GM13977 (cell line): ENCODE results near the gene HTR3C.

Experiments used
- DNase-seq: peaks from one replicate; pipeline ENCODE4 v3.0.0; 2012; ENCODE audit warnings: low spot score
- in situ Hi-C: fragments of 300-500 bp; cut with MboI; formaldehyde crosslinking; loops from one replicate; pipeline ENCODE4 v1.12.0; 2022; ENCODE audit warnings: low sequenced_read_pairs, low pct_unique_long_range_greater_than_20kb, mixed read lengths, inconsistent platforms; ENCODE audit not compliant: unreplicated experiment
- TF ChIP-seq, protein P1 (sequence below): IDR thresholded peaks from 2 replicates; pipeline ENCODE4 v1.5.1; 2012; ENCODE audit warnings: mild to moderate bottlenecking, control low read depth; ENCODE audit not compliant: insufficient read depth; ENCODE audit errors: extremely low read depth, missing control alignments

Gene HTR3C

DNA sequence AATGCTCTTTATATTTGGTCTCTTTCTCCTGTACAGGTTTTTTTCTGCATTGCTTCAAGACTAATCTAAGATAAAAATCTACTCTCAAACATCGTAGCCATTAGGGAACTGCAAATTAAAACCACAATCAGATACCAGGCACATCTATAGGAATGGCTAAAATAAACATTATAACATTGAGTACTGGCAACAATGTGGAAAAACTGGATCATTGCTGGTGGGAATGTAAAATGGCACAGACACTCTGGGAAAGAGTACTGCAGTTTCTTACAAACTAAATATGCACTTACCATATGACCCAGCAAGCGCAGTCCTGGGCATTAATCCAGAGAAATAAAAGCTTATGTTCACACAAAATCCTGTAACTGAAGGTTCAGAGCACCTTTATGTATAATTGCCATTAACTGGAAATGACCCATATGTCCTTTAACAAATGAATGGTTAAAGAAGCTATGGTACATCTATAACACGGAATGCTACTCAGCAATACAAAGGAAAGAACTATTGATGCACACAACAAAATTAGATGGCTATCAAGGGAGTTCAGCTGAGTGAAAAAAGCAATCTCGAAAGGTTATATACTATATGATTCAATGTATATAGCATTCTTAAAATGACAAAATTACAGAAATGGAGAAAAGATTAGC lies 41.5 kb upstream of the HTR3C start:
- no peak for DNase-seq
- TF ChIP-seq, protein P1, sequence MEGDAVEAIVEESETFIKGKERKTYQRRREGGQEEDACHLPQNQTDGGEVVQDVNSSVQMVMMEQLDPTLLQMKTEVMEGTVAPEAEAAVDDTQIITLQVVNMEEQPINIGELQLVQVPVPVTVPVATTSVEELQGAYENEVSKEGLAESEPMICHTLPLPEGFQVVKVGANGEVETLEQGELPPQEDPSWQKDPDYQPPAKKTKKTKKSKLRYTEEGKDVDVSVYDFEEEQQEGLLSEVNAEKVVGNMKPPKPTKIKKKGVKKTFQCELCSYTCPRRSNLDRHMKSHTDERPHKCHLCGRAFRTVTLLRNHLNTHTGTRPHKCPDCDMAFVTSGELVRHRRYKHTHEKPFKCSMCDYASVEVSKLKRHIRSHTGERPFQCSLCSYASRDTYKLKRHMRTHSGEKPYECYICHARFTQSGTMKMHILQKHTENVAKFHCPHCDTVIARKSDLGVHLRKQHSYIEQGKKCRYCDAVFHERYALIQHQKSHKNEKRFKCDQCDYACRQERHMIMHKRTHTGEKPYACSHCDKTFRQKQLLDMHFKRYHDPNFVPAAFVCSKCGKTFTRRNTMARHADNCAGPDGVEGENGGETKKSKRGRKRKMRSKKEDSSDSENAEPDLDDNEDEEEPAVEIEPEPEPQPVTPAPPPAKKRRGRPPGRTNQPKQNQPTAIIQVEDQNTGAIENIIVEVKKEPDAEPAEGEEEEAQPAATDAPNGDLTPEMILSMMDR: no peak
- in situ Hi-C loops: no loop called here

DNA sequence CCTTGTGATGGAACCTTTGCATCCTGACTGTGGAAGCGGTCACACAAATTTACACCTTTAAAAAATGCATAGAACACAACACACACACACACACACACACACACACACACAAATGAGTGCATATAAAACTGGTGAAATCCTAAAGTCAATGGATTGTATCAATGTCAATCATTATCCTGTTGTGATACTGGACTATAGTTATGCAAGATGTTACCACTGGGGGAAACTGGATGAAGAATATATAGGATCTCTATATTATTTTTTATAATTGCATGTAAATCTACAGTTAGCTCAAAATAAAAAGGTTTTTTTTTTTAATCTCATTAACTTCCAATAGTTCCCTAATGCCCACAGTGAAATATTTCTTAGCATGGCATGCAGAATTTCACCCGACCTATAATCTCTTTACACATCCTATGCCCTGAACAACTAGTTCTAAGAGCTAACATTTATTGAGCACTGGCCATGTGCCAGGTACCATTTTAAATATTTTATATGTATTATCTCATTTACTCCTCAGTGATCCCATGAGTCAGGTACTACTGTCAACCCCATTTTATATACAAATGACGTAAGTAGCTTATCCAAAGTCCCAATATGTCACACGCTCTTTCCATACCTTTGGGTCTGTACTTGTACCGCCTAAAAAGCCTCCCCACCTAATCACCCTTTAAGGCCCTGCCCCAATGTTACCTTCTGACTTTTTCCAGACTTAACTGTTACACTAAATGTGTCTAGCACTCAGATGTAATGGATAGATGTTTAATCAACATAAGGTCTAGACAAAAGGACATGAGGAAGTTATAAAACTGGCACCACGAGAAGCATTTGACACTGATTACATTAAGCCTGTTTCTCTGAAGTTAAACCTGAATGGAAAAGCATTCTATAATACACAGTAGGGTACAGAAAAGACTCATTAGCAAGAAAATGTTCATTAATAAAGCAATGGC lies 40.6 kb upstream of the HTR3C start:
- DNase-seq: no peak
- in situ Hi-C loops: no loop called here
- TF ChIP-seq, protein P1: no peak

DNA sequence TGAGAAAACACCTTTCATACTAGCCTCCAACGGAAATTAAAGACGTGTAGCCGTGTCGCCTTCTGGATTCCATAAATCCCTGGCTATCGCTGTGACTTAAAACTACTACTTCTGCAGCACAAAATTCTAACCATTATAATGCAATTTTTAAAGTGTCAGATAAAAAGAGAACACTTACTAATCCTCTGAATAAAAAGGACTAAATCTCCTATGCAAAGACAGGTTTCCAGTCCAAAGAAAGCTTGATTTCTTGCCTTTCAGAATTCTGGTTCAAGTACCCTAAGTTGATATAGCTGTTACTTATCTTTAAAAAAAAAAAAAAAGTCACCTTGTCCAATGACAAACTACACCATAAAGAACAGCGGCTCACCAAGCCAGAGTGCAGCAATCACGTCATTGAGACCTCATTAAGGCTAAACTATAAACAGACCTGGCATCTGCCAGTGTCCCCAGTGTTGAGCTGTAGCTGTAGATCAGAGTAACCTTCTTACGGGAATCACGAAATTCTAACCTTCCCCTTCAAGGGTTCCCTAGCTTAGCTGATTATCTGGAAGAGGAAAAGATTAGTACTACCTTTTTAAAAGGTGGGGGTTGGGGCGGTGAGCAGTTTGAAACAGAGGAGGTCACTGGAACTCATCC lies 37.3 kb upstream of the HTR3C start:
- in situ Hi-C loops: no loop called here
- no peak for DNase-seq
- TF ChIP-seq, protein P1: no peak

DNA sequence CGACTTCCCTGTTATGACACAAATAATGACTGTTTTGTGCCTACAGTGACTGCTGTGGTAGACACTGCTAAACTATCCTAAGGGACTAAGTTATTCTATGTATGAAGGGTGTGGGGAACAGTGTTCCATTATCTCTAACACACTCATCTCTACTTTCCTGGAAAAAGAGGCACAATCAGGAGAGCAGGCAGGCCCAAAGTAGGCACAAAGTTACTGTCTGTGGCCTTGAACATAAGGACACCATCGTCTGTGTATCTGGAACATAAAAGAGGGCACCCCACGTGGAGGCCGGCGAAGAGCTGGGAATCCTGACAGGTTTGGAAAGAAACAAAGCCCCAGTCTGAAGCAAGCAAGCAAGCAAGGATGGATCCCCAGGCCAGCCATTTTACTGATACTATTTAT lies 36.7 kb upstream of the HTR3C start:
- in situ Hi-C loops: no loop called here
- TF ChIP-seq, protein P1: no peak
- DNase-seq: no peak

DNA sequence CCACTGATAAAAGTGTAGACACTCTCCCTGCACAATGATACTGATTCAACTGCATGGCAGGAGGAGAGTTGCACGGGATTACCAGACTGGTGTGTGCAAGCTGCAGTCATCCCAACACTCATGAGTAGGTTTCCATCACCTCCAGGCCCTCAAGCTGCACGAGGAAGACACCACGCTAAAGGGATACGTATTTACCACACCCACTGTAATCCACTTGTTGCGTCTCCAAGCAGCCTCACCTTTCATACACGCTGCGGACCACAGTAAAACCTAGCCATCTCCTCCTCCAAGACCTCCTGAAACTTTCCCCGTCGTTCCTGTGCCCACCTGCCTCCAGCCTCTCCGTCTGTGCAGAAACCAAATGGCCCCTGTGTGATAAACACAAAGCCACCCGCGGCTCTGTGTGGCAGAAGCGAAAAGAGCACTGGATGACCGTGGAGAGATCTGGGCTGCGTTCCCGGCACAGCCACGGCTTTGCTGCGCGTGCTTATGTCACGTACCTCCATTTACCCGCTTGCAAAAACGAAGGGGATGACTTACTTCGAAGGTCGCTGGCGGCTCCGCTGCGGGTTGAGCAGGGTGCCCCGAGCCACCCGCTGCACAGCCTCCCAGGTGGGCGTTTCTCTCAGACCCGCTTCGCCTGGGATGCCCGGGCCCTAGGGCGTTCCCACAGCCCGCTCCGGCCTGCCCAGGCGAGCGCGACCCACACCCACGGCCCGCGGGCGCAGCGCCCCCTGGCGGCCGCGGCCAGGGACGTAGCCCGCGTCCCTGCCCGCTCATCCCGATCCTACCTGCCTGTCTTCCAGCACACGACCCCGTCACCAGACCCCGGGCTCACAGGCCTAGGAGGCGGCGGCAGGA lies 35.8 kb upstream of the HTR3C start:
- in situ Hi-C loops: no loop called here
- DNase-seq: peak; percentile 78
- TF ChIP-seq, protein P1: peak; percentile 94
